PC-9 (cell line): ENCODE results near the gene SYNE4.
"Not testable (repeated sequence)": the region's sequence is repeated elsewhere in the genome, so short reads cannot be mapped to it uniquely, and the experiment has no call there.

Experiments used
- EZH2 ChIP-seq: fragments of 200-600 bp; sonication (generic); IDR thresholded peaks from 2 replicates; pipeline ENCODE4 v1.8.0; 2017; ENCODE audit warnings: antibody characterized with exemption, low read depth
- TF ChIP-seq, protein P1 (sequence below): fragments of 200-600 bp; sonication (generic); conservative IDR thresholded peaks from 2 replicates; pipeline ENCODE4 v1.6.1; 2017; ENCODE audit warnings: mixed run types, antibody characterized with exemption, mild to moderate bottlenecking, moderate library complexity

GRCh38 chr19:36041092-36041491, 32.5 kb upstream of the SYNE4 start:
- TF ChIP-seq, protein P1, sequence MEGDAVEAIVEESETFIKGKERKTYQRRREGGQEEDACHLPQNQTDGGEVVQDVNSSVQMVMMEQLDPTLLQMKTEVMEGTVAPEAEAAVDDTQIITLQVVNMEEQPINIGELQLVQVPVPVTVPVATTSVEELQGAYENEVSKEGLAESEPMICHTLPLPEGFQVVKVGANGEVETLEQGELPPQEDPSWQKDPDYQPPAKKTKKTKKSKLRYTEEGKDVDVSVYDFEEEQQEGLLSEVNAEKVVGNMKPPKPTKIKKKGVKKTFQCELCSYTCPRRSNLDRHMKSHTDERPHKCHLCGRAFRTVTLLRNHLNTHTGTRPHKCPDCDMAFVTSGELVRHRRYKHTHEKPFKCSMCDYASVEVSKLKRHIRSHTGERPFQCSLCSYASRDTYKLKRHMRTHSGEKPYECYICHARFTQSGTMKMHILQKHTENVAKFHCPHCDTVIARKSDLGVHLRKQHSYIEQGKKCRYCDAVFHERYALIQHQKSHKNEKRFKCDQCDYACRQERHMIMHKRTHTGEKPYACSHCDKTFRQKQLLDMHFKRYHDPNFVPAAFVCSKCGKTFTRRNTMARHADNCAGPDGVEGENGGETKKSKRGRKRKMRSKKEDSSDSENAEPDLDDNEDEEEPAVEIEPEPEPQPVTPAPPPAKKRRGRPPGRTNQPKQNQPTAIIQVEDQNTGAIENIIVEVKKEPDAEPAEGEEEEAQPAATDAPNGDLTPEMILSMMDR: not testable (repeated sequence)
- TF ChIP-seq EZH2: not testable (repeated sequence)
